ENCODE measurements around the gene TULP4.

DNA sequence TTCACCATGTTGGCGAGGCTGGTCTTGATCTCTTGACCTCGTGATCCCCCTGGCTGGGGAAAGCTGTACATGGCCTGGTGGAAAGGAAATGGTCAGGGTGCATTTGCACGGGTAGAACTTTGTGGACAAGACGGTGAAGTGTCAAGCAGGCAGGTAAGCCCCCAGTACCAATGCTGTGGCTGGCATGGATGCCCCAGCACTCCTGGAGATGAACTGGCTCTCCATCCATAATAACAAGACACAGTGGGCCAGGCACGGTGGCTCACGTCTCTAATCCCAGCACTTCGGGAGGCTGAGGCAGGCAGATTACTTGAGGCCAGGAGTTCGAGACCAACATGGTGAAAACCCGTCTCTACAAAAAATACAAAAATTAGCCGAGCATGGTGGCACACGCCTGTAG, 210.4 kb downstream of the TULP4 start:
- TF ChIP-seq CTCF (IDR thresholded peaks at IDR 0.05) (no peak), EZH2 (IDR thresholded peaks at IDR 0.05; ENCODE audit: borderline replicate concordance, insufficient read depth, low read depth, low read length, poor library complexity, severe bottlenecking) (no peak)
